ENCODE results near the gene ARGLU1. TPM values are rescaled to one million over a fixed set of nuclear protein-coding genes. Genes with fewer than 3 reads are reported as not detected.

Gene ARGLU1
- total and polyA plus RNA-seq, 7 donors: 23.2 to 43.5 (median 23.9) TPM

- peak overlapping the region; percentile 47 for H3K27ac ChIP-seq
- H3K9me3 ChIP-seq: no peaks in the 10 kb centered on the region
- peak overlapping the region; percentile 13 for H3K4me3 ChIP-seq
- no peak for TF ChIP-seq CTCF (IDR thresholded peaks at IDR 0.05)
- DNase-seq: no peak
- peaks cover 50% of the 10 kb centered on the region for H3K4me1 ChIP-seq
- intact Hi-C loops (cut with DNase I): loop anchor here in 1 of 2 donors (2.0 kb wide), 1 partner anchor 26 kb away; no protein-coding TSS in a partner anchor
- WGBS, 3 donors: 33 to 47% (median 42%) methylated on average over 6 of the region's 6 CpGs
- peaks cover 4 to 37% of the 10 kb centered on the region in 2 donors for H3K36me3 ChIP-seq (ENCODE audit: insufficient read depth in 1 of 2, low read depth in 1 of 2)
- H3K27me3 ChIP-seq (ENCODE audit: insufficient read depth in 3 of 3, low read length in 2 of 3): no peaks in the 10 kb centered on the region
- peak in 2 of 4 donors; percentile 67 for ATAC-seq
Observed at GRCh38 chr13:106496072-106496997, 71.6 kb downstream of the ARGLU1 start.

- Histone ChIP-seq H3K4me3 (no peak overlapping the region), H3K9me3 (no peaks in the 10 kb centered on the region), H3K4me1 (peaks cover 42% of the 10 kb centered on the region), H3K27me3 (ENCODE audit: insufficient read depth in 3 of 3, low read length in 2 of 3) (no peaks in the 10 kb centered on the region), H3K36me3 (ENCODE audit: insufficient read depth in 1 of 2, low read depth in 1 of 2) (peaks cover 4 to 37% of the 10 kb centered on the region in 2 donors), H3K27ac (no peak overlapping the region)
- no peak for TF ChIP-seq CTCF (IDR thresholded peaks at IDR 0.05)
- WGBS, 3 donors: 84 to 91% (median 90%) methylated on average over 3 of the region's 3 CpGs
- ATAC-seq: no peak
- intact Hi-C loops (cut with DNase I): no loop called here
- no peak for DNase-seq
Observed at GRCh38 chr13:106494936-106495335, 73.0 kb downstream of the ARGLU1 start.

- Histone ChIP-seq H3K4me3 (no peak overlapping the region), H3K4me1 (peaks cover 39% of the 10 kb centered on the region), H3K27me3 (ENCODE audit: insufficient read depth in 3 of 3, low read length in 2 of 3) (no peaks in the 10 kb centered on the region), H3K27ac (no peak overlapping the region), H3K9me3 (no peaks in the 10 kb centered on the region), H3K36me3 (ENCODE audit: insufficient read depth in 1 of 2, low read depth in 1 of 2) (peaks cover 4 to 37% of the 10 kb centered on the region in 2 donors)
- intact Hi-C loops (cut with DNase I): no loop called here
- ATAC-seq: no peak
- DNase-seq: no peak
- TF ChIP-seq CTCF (IDR thresholded peaks at IDR 0.05): no peak
Observed at GRCh38 chr13:106494506-106494905, 73.4 kb downstream of the ARGLU1 start.

- DNase-seq (peak in 1 of 2 donors; percentile 53), ATAC-seq (no peak)
- WGBS, 3 donors: 86 to 88% (median 88%) methylated on average over 17 of the region's 17 CpGs
- intact Hi-C loops (cut with DNase I): no loop called here
- Histone ChIP-seq H3K4me1 (peaks cover 31% of the 10 kb centered on the region), H3K36me3 (ENCODE audit: insufficient read depth in 1 of 2, low read depth in 1 of 2) (peaks cover 4 to 37% of the 10 kb centered on the region in 2 donors), H3K4me3 (no peak overlapping the region), H3K27me3 (ENCODE audit: insufficient read depth in 3 of 3, low read length in 2 of 3) (no peaks in the 10 kb centered on the region), H3K27ac (no peak overlapping the region), H3K9me3 (no peaks in the 10 kb centered on the region)
- TF ChIP-seq CTCF (IDR thresholded peaks at IDR 0.05): no peak
Observed at GRCh38 chr13:106493533-106494220, 74.3 kb downstream of the ARGLU1 start.

Measured in psoas muscle (tissue), 8 donors.